Pulmonary artery endothelial cell (primary cell): ENCODE results near the gene SPOCK2. TPM values are rescaled to one million over a fixed set of nuclear protein-coding genes. Genes with fewer than 3 reads are reported as not detected.
"Not testable (repeated sequence)": the region's sequence is repeated elsewhere in the genome, so short reads cannot be mapped to it uniquely, and the experiment has no call there.

Source experiments
- DNase-seq: peaks from one replicate; pipeline ENCODE4 v3.0.0-alpha.2; 2011; ENCODE audit warnings: low read depth, low spot score
- total RNA-seq: library from RNA; depleted of rRNA; stranded (reverse); fragments of >200 nt; gene quantifications from 2 replicates; pipeline ENCODE4 v1.2.3, GENCODE V29; 2014

The SPOCK2 gene
- total RNA-seq, 1 donor from 2014 or later = 0.20 TPM

DNA sequence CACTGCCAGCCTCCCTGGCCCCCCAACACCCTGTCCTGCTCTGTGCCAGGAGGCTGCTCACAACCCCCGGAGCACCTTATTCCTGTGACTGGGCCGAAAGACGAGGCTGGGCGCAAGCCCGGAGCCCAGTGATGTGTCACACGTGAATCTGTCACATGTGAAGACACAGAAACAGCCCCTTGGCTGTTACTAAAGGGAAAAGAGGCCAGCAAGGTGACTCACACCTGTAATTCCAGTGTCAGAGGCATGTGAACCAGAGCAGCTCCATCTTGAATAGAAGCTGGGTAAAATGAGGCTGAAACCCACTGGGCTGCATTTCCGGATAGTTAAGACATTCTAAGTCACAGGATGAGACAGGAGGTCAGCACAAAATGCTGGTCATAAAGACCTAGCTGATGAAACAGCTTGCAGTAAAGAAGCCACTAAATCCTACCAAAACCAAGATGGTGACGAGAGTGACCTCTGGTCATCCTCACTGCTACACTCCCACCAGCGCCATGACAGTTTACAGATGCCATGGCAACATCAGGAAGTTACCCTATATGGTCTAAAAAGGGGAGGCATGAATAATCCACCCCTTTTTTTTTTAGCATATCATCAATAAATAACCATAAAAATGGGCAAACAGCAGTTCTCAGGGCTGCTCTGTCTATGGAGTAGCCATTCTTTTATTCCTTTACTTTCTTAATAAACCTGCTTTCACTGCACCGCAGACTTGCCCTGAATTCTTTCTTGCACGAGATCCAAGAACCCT, 55.8 kb downstream of the SPOCK2 start:
- not testable (repeated sequence) for DNase-seq

DNA sequence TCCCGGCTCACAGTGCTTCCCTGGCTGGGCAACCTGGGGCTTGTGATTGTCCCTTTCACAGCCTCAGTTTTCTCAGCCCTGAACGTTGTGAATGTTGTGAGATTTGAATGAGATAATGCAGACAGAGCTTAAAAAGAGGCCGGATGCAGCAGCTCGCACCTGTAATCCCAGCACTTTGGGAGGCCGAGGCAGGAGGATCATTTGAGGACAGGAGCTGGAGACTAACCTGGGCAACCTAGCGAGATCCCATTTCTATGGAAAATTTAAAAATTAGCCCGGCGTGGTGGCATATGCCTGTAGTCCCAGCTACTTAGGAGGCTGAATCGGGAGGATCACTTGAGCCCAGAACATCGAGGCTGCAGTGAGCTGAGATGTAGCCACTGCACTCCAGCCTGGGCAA, 56.6 kb downstream of the SPOCK2 start:
- DNase-seq = no peak

DNA sequence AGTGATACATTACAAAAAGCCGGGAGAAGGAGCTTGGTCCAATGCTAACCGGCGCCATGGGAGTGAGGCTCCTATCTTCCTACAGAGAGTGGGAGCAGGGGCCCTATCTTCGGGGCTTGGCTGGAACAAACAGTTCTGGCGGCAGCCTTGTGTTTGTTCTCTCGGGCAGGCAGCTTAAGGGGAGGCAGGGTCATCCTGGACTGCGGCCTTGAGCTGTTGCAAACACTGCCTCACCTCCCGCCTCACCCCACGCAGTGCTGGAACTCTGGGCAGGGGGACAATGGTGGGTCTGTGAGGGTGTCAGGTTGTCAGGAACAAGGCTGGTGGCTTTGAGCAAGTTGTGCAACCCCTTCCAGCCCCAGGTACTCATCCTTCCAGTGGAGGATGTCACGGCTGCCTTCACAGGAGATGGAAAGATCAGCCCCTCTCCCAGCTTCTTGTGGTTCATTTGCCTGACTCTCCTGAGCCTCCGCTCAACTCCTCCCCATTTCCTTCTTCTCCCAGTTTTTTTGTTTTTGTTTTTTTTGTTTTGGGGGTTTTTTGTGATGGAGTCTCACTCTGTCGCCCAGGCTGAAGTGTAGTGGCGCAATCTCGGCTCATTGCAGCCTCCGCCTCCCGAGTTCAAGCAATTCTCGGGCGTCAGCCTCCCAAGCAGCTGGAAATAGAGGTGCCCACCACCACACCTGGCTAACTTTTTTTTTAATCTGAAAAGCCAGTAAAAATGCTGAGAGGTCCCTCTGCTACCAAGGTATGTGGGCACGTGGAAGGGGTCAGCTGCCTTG, 57.4 kb downstream of the SPOCK2 start:
- no peak for DNase-seq

DNA sequence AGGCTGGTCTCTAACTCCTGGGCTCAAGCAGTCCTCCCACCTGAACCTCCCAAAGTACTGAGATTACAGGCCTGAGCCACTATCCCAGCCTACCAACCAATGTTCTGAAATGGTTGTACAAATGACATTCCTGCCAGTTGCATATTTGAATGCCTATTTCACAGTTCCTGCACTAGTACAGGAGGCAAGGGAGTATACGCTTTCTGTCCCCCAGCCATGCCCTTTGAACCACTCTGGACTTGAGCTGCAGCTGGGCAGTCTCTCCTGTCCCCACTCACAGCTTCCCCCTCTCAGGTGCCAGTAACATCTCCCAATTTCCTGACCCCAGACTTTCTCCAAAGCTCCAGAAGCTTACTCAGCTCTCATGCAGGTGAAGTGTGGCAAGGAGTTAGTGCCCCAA, 58.9 kb downstream of the SPOCK2 start:
- DNase-seq = no peak

DNA sequence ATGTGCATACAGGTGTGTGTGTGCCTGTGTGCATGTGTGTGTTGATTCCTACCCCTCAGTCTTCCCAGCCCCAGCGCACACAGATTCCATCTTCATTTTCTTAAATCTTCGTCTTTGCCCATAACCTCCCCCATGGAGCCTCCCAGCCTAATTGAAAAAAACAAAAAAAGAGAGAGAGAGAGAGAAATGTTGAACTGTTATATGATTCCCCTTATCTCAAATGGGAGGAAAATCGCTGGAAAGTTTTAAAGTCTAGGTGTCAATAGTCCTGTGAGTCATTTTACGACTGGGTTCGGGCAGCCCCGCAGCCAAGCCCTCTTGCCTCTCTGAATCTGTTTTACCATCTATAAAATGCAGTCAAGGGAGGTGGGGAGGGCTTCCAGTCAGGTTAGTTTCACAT, 60.9 kb downstream of the SPOCK2 start:
- no peak for DNase-seq

DNA sequence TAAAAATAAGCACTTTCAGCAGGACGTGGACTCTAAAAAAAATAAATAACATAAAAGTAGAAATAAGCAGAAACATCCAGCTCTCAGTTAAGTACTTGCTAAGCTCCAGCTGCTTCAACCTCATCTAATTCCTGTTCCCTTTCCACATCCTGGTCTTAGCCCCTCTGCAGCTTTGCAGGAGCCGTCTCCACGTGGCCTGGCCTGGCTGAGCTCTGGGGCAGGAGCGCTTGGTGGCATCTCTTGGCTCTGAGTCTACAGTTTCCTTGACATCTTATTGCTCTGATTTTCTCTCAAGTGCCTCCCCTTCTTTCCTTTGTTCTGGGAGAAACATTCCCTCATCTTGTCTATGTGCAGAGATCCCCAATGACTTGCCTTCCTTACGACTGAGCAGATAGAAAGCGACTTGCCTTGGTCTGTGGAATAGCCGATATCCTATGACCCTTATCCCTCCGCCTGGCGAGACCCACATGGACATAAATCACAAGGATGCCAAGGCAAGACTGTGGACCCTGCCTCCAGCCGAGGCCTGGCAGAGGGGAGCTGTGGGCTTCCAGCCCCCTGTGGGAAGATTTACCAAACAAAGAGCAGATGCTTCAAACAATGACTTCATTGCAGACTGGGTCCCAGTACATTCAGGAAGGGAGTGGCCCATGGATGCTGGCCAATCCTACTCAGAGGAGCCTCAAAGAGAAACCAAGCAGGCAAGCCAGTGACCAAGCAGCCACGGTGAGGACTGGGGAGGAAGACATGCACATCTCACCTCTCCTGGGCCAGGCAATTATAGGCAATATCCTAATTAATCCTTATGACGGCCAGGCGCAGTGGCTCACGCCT, 61.9 kb downstream of the SPOCK2 start:
- DNase-seq = no peak

DNA sequence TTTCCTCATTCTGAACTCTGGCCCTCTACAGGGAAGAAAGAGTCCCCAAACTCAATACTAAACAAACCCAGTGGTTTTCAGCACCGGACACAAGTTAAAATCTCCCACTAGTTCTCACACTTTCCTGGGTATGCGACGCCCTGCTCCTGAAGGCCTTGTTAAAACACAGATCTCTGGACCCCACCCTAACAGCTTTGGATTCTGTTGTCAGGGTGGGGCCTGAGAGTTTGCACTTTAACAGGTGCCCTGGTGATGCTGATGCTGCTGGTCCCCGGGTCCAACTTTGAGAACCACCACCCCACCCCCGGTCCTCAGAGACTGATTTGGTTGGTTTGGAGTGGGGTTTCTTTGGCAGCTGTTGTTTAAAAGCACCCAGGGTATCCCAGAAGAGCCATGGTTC, 62.5 kb downstream of the SPOCK2 start:
- no peak for DNase-seq

DNA sequence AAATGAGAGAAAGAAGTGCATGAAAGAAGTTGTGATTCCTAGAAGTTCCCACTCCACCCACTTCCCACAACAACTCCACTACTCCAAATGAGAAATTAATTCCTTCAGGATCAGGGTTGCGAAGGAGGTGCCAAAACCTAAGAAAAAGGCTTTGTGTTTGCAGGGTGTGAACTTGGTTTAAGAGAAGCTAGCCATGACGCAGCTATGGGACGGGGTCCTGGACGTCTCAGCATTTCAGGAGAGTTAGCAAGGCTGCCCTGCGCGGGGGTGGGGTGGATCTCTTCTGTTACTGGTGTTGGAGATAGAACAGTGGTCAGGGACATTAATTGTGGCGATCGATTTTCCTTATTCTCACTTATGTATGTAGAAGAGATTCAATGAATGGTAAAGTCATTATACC, 63.0 kb downstream of the SPOCK2 start:
- DNase-seq = no peak

DNA sequence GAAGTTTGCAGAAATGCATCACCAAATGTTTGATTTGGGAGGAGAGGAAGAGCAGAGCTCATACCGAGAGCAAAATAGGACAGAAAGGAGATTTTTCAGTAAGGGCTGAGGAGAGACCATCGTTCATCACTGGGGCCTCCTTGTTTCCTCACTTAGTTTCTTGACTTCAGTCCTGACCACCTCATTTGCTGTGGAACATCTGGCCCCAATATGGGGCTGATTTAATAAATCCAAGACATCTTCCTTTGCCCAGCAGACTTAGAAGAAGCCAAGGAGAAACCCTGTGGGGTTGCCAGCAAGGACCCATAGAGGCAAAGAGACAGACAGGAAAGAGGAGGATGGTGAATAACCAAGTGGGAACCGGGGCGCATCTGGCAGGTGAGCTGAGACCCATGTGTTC, 63.8 kb downstream of the SPOCK2 start:
- DNase-seq = no peak

DNA sequence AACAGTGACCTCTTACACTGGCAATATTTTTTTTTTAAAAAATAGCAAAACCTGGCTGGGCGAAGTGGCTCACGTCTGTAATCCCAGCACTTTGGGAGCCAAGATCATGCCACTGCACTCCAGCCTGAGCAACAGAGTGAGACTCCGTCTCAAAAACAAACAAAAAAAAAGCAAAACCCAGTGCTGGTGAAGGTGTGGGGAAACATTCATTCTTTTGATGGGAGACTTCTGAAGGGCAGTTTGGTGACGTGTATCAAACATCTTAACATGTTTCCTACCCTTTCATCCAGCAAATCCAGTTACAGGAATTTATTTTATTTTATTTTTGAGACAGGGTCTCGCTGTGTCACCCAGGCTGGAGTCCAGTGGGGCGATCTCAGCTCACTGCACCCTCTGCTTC, 66.1 kb downstream of the SPOCK2 start:
- no peak for DNase-seq

DNA sequence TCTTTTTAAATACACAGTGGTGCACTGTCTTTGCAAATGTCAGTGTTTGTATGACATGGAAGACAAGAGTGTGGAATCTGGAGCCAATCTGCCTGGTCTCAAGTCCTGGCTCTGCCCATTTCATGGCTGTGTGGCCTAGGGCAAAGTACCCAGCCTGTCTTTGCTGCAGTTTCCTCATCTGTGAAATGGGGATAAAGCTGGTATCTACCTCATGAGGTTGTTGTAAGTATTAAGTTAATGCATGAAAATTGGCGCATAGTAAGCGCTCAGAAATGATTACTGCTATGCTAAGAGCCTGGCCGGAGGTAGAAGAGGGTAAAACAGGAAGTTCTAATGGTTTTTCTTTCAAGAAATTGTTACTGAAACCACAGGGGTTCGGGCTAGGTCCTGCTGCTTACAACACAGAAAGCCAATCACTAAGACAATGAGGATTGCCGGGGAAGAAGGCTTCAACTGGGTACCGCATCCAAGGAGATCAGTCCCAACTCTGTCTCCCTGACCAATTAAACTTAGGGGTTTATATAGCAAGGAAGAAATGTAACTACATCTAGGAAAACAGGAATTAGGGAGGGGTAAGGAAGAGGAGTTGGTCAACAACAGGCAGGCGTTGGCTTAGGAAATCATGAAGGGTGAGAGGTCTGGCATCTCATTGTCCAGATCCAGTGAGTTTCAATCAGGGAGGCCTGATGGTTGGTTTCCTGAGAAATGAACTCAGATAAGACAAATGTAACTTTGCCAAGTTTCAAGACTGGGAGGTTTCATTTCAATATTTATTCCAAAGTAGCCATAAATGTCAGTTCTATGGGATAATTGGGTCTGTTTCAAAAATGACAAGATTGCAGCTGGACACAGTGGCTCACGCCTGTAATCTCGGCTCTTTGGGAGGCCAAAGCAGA, 67.2 kb downstream of the SPOCK2 start:
- no peak for DNase-seq

DNA sequence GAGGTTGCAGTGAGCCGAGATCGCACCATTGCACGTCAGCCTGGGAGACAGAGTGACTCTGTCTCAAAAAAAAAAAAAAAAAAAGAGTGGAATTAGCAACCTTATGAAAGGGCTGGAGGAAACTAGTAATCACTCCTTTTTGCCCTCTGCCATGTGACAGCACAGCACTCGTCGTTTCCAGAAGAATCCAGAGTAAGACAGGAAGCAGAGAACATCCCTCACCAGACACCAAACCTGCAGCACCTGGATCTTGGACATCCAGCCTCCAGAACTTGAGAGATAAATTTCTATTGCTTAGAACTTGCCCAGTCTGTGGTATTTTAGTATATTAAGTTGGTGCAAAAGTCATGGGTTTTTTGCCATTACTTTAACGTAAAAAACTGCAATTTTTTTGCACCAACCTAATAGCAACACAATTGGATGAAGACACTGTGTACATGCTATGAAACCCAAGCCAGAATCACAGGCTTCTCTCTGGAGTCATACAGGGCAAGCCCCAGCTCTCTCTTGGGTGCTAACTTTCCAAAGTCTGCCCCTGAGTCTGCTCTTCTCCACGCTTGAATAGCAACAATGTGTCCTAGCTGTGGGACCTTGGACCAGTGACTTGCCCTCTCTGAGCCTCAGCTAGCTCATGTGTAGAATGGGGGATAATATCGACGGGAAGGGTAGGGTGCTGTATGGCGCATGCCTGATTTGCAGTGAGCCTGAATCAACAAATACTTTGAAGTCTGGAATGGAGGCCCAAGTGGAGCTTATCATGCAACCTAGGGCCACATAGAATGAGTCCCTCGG, 69.1 kb downstream of the SPOCK2 start:
- DNase-seq = no peak

DNA sequence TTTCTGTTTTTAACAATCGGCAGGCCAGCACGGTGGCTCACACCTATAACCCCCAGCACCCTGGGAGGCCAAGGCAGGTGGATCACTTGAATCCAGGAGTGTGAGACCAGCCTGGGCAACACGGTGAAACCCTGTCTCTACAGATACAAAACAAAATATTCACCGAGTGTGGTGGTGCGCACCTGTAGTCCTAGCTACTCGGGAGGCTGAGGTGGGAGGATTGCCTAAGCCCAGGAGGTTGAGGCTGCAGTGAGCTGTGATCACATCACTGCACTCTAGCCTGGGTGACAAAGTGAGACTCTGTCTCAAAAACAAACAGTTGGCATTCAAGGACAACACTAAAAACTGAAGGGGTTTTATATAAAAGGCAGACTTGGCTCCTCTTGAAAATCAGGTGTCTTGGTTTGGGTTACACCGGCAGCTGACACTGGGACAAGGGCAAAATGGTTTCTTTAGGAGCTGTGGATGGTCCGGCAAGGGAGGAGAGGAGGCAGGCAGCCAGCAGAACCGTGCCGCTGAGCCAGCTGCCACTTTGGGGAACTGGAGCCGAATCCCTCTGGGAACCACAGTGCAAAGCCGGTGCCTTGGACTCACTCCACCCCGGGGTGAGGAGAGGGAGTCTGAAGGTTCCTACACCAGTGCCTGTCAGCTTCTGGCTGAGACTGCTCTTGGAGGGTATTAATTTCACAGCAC, 71.6 kb downstream of the SPOCK2 start:
- DNase-seq = no peak

DNA sequence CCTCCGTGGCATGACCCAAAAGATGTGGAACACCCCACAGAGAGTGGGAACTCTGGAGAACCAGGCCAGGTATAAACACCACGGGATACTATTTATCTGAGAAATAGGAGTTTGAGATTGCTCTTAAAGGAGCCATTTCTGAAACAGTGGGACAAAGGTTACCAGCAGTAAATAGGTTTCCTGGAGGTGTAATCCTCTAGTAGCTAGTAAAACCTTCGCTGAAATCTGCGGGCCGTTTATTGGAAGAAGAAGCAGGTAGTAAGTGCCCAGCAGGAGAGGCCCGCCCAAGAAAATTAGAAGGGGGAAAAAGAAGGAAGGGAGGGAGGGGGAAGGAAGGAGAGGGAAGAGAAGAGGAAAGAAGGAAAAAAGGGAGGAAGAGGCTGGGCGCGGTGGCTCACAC, 72.5 kb downstream of the SPOCK2 start:
- no peak for DNase-seq

DNA sequence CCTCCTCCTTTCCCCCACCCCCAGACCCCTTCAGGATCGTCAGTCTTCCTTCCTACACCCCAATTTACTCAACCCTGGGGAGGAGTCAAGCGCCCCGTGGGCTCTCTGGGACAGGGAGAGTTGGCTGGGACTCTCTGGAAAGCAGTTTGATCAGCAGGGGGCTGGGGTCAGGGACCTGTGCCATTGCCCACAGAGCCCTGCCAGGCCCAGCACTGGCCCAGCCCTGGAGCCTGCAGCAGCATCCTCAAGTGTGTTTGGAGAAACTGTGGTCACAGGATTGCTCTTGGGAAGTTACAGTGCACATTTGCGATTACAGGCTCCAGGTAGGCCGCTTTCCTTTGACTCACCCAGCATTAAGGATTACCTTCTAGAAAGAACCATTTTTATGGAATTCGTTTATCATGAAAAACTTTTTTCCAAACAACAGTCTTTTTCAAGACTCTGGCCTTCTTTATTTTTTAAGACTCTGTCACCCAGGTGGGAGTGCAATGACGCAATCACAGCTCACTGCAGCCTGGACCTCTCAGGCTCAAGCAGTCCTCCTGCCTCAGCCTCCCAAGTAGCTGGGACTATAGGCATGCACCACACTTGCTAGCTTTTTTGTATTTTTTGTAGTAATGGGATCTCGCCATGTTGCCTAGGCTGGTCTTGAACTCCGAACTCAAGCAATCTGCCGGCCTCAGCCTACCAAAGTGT, 73.4 kb downstream of the SPOCK2 start:
- no peak for DNase-seq

DNA sequence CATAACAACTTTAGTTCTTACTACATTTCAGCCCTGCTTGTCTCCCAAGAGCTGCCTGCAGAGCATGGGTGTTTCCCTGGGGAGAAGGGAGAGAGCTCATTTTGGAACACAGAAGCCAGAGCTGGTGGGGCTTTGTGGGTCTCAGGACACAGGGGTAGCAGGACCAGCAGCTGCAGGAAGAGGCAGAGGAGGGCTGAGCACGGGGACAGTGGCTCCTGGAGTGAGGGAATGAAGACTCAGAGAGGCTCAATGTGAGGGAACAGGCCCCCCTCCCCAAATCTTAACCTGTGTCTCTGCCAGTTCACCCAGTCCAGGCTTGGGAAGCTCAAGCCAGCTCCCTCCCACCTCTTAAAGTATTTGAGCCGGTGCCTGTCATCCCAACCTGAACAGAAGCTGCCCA, 74.2 kb downstream of the SPOCK2 start:
- no peak for DNase-seq

DNA sequence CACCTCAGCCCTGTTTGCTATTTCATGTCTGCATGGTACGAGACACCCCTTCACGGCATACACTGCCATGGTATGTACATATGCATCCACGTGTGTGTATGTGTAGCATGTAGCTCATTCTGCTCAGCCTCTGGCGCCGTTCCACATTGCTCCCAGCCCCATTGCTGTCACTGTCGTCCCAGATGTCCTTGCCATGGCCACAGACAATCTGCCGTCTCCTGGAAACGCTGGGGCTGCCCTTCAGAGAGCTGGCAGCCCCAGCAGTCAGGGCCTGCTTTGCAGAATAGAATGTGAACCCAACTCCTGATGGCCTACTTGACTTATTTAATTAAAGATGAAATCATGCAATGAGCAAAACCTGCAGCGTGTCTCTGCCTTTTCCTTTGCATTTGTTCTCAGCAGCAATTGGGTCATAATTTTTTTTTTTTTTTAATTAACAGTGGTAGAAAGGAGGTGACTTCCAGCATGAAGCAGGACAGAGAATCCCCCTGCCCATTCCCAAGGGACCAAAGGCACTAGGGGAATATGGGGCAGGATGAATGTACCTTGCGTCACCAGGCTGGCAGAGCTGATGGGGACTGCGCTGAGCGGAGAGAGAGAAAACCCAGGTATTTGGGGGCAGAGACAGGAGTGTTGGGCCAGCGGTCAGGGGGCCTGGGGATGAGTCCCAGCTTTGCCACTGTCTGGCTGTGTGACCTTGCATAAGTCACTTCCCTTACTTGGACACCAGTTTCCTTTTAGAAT, 75.0 kb downstream of the SPOCK2 start:
- no peak for DNase-seq

DNA sequence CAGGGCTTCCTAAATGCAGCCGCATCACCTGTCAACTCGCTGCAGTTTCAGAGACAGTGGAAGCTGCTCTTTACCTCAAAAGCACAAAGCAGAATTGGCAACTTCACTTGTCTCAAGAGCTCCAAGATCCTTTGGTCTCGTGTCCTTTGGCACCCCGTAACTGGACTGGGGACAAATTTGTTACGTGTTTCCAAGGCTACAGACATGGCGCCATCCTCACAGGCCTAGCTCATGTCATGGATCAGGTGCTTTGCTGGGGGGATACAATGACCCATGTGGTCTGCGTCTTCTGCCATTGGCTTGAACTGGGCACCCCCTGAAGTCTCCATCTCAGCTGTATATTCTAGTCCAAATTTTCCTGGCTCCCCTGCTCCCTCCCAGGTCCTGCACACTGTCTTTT, 75.6 kb downstream of the SPOCK2 start:
- DNase-seq = no peak
